G401 (cell line): Measurements from ENCODE around the gene KIAA1549. TPM values are rescaled to one million over a fixed set of nuclear protein-coding genes. Genes with fewer than 3 reads are reported as not detected.

ENCODE experiments used
- DNase-seq: peaks from one replicate; pipeline ENCODE4 v3.0.0-alpha.2; 2015; ENCODE audit warnings: low spot score
- in situ Hi-C: cut with HindIII; loops from 2 replicates; pipeline ENCODE4 v1.10.0; 2016; ENCODE audit warnings: low sequenced_read_pairs, mixed read lengths
- total RNA-seq: library from RNA; depleted of rRNA; stranded (reverse); fragments of >200 nt; shearing (Covaris generic); gene quantifications from 2 replicates; pipeline ENCODE4 v1.2.3, GENCODE V29; 2014

Gene KIAA1549
- total RNA-seq, 1 experiment from 2014 or later, result 1.3 TPM

- in situ Hi-C loops, result no loop called here
- DNase-seq, result no peak
These were observed 110.0 kb downstream of the KIAA1549 start for GRCh38 chr7:138871065-138871813.

DNA sequence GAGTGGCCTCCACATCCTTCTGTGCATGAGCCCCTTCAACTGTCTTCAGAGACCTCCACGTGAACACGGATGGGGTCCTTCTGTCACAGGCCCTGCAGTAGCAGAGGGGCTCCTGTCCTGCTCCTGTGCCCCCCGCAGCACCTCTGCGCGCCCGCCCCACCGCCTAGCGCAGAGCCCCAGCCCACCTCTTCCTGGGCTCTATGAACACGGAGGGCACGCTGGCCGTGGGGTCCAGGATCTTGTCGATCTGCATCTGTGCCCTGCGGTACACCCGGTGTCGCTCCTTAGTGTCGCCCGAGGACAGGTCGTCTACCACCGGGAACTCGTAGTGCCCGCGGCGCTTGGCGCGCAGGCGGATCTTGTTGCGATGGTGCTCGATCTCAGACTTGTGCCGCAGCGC is 111.8 kb downstream of the KIAA1549 start:
- no peak for DNase-seq
- in situ Hi-C loops, result no loop called here

DNA sequence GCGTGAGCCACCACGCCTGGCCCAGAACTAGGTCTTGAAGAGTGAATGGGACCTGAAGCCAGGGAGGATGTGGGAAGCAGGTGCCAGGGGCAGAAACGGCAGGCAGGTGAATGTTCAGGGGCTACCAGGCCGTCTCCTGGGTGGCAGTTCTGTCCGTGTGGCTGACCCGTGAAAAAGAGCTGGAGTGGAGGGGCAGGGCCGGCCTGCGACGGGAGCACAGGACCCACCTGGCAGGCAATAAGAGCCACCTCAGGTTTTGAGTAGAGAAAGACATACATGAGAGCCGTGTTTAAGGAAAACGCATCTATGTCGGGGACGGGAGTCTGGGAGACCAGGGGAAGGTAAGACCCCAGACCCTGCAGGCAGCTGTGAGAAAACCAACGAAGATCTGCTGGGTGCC is 112.5 kb downstream of the KIAA1549 start:
- in situ Hi-C loops, result no loop called here
- DNase-seq, result no peak

DNA sequence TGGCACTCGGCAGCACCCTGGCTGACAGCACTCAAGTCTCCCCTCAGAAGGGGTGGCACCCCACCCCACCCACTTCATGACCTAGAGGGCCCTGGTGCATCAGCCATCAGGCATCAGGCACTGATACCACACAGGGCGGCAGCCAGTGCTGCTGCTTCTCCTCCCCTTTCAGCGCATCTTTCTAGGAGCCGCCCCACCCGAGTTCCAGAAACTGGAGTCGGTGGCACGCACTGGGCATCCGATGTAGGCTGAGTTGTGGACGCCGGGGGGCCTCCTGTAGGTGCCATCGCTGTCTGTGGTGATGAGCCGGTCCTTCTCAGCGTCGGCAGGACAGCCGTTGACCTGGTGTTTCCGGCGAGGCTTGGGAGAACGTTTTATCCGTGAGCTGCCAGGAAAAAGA is 113.4 kb downstream of the KIAA1549 start:
- DNase-seq, result no peak
- in situ Hi-C loops, result no loop called here

DNA sequence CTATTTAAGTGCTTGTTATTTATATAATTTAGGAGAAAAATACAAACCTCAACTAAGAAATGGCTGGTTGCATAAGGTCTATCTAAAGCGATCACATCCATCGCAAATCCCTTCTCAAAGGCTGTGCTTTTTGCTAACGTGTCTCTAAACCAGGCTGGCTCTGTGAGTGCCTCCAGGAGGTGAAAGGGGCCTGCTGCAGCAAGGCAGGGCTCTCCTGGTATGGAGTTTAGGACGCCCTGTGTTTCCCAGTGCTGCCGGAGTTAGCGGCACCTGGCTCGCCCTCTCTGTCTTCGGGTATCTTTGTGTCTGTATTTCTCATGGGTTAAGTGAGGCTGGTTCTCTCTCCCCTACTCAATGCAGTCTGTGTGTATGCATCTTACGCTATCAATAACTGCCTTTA is 114.8 kb downstream of the KIAA1549 start:
- in situ Hi-C loops, result no loop called here
- no peak for DNase-seq

GRCh38 chr7:138865843-138866242 is 115.3 kb downstream of the KIAA1549 start:
- in situ Hi-C loops, result no loop called here
- DNase-seq, result no peak

DNA sequence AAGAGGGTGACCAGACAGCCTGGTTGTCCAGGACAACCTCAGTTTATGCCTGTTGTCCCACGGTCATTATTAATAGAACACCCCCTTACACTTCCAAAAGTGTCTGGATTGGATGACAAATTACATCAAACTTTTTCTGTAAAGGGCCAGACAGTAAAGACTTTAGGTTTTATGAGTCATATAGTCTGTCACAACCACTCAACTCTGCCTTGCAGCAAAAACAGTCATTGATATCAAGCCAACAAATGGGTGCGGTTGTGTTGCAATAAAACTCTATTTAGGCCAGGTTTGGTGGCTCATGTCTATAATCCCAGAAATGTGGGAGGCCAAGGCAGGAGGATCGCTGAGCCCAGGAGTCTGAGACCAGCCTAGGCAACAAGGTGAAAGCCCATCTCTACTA is 116.5 kb downstream of the KIAA1549 start:
- in situ Hi-C loops, result no loop called here
- DNase-seq, result no peak

GRCh38 chr7:138863931-138864330 is 117.3 kb downstream of the KIAA1549 start:
- DNase-seq, result no peak
- in situ Hi-C loops, result no loop called here

- in situ Hi-C loops, result no loop called here
- DNase-seq, result no peak
These were observed 120.1 kb downstream of the KIAA1549 start for GRCh38 chr7:138861051-138861450.

DNA sequence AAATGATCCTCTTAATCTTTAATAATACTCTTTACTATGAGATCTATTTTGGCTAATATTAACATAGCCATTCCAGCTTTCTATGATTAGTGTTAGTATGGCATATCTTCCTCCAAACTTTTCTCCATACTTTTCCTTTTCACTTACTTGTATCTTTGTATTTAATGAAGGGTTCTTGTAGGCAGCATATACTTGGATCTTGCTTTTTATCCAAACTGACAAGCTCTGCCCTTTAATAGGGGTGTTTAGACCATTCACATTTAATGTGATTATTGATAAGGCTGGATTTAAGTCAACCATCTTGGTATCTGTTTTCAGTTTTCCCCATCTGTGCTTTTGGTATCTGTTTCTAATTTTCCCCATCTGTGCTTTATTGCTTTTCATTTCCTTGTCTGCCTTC is 123.5 kb downstream of the KIAA1549 start:
- in situ Hi-C loops, result no loop called here
- DNase-seq, result no peak

DNA sequence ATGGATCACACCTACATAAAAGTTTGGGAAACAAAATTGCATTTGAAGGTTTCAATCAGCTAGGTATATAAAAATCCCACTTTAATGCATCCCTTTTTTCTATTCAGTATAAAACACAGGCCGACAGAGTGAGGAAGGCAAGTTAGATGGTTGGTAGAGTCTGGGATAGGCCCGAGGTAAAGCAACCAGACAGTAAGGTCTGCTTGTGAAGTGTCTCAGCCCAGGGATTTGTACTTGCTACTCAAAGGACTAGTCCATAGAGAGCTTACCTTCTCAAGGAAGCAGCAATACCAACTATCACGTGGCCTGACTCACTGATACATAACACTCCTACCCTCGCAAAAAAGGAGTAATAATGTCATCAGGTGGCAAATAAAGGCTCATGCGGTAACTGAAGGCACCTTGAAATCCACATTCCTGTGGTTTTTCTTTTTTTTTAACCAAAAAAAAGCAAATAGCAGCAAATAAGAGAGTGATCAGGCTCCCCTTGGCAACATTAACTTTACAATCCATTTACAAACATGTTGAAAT is 127.0 kb downstream of the KIAA1549 start:
- in situ Hi-C loops, result no loop called here
- no peak for DNase-seq

DNA sequence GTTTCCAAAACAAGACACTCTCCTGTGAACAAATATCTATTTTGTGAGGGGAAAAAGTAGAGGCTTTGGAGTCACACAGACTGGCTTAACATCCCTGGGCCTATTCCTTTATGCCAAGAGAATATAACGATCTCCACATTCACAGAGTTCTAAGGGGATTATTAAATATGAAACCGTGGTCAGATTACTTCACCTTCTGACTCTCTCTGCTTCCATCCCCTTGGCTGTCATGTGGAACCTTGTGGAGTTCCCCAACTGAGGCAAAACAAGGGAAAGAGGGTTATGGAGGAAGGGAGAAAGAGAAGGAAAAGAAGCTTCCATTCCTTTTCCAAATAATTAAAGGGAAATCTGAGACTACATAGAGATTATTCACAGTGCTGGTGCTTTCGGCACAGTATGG is 127.7 kb downstream of the KIAA1549 start:
- in situ Hi-C loops, result no loop called here
- DNase-seq, result no peak

GRCh38 chr7:138852469-138852868 is 128.7 kb downstream of the KIAA1549 start:
- no peak for DNase-seq

DNA sequence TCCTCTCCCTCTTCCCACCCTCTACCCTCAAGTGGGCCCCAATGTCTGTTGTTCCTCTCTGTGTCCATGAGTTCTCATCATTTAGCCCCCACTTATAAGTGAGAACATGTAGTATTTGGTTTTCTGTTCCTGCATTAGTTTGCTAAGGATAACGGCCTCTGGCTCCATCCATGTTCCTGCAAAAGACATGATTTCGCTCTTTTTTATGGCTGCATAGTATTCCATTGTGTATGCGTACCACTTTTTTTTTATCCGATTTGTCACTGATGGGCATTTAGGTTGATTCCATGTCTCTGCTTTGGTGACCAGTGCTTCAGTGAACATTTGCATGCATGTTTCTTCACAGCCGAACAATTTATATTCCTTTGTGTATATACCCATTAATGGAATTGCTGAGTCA is 131.5 kb downstream of the KIAA1549 start:
- no peak for DNase-seq
- in situ Hi-C loops, result no loop called here

More at GRCh38 chr7:138852469-138852868, 128.7 kb downstream of the KIAA1549 start:
- in situ Hi-C loops, result no loop called here

DNA sequence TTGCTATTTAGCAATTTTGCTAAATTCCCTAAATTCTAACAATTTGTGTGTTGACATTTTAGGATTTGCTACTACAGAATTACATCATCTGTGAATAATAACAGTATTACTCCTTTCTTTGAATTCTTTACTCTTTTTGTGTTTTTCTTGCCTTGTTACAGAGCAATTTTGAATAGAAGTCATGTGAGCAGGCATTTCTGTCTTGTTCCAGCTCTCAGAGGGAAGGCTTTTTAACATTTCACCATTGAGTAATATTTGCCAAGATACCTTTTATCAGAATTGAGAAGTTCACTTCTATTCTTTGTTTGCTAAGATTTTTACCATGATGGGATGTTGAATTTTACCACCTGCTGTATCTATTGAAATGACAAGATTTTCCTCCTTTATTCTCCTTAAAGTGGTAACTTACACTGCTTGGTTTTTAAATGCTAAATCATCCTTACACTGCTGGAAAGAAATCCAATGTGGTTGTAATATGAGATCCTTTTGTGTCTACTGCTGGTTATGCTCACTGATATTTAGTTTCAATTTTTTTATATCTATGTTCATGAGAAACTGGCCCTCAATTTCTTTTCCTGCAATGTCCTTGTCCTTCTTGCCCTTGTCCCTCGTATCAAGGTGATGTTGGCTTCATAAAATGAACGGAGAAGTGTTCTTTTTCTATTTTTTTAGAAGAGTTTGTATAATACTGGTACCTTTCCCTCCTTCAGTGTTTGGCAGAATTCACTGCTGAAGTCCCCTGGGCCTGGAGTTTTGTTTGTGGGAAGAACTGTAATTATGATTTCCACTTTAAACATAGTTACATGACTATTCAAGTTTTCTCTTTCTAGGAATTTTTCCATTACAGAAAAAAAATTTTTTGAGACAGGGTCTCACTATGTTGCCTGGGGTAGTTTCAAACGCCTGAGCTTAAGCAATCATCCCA is 132.9 kb downstream of the KIAA1549 start:
- DNase-seq, result no peak
- in situ Hi-C loops, result no loop called here

DNA sequence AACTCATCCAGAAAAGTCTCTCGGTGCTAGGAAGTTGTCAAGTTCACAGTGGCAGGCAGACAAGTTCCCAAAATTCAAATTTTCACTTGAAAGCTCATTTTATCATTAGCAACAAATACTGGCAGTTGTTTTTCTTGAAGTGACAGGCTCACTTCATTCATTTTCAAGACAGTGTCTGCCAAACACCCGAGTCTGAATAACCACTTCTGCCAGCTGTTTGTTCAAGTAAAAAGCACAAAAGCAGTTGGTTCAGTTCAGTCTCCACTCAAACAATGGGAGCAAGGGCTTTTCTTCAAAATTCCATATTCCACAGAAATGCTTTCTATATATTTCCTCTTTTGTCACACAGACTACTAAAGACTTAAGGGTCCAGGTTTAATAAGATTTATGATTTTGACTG is 135.5 kb downstream of the KIAA1549 start:
- DNase-seq, result no peak
- in situ Hi-C loops, result no loop called here

DNA sequence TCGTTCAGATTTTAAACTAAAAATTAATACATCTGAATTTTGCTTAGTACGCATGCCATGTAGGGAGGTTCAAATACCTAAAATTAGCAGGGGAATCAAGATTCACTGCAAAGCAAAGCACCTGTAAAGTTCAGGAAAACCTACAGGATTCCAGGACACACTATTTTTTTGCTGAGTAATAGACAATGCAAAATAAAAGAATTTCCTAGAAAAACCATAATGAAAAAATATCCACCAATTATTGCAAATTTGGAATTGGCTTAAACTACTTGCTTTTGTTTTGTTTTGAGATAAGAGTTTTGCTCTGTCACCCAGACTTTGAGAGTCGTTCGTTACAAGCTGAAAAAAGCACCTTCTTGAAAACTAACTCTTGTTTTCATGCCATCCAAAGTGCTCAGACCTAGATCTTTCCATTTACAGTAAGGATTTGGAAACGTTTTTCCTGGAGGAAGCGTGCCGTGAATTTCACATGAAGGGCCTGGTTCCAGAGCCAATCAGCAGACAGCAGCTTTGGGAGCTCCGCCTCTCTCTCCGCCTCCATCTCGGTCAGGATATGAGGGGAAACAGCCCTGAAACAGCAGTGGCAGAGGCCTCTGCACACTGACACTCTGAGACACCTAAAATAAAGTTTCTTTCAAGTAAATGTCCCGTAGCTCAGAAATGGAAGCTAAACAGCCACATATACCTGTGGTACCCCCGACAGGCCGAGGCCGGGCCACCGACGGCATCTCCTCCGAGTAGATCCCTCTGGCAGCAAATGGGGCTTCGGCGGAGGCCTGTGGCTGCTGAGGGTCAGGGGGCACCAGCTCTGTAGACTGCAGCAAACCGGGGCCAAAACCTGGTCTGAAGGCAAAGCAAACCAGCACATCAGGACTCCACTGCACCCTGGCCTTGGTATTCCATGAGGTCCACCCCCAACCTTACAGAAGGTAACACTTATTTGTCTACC is 137.3 kb downstream of the KIAA1549 start:
- in situ Hi-C loops, result no loop called here
- no peak for DNase-seq

GRCh38 chr7:138842111-138842510 is 139.1 kb downstream of the KIAA1549 start:
- in situ Hi-C loops, result no loop called here
- DNase-seq, result no peak

- no peak for DNase-seq
- in situ Hi-C loops, result no loop called here
These were observed 143.0 kb downstream of the KIAA1549 start for GRCh38 chr7:138838166-138838565.
